ENCODE measurements around the gene ACBD6.

ACBD6 gene

DNA sequence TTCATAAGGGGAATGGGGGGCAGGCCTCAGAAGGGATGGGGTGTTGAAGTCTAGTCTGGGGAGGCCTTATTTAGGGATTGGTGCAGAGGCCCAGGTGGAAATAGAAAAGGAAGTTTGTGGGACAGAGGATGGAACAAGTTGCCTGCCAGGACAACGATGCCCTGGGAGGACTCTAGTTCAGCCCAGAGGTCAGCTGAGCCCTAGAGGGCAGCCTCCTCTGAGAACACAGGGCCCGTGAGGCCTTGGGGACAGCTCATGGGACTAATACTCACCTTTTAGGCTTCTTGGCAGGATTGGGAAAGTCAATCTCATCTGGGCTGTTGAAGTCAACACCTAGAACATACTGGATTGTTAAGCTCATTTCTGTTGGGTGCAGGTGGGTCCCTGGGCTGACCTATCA, 229.3 kb downstream of the ACBD6 start:
- Histone ChIP-seq H3K27ac (replicated peaks) (no peak overlapping the region), H3K4me3 (replicated peaks; ENCODE audit: insufficient read depth, low read length) (no peak overlapping the region), H3K27me3 (ENCODE audit: insufficient read depth, poor library complexity, severe bottlenecking) (no peaks in the 10 kb centered on the region)
- no peak for TF ChIP-seq REST (IDR thresholded peaks at IDR 0.05; ENCODE audit: insufficient replicate concordance, low read depth)
- no peak for TF ChIP-seq GABPA (IDR thresholded peaks at IDR 0.05; ENCODE audit: low read depth)
- TF ChIP-seq POLR2AphosphoS5 (IDR thresholded peaks at IDR 0.05; ENCODE audit: low read depth), result no peak
- no peak for TF ChIP-seq SPI1 (IDR thresholded peaks at IDR 0.05; ENCODE audit: borderline replicate concordance, low read depth)
- TF ChIP-seq, protein P1, sequence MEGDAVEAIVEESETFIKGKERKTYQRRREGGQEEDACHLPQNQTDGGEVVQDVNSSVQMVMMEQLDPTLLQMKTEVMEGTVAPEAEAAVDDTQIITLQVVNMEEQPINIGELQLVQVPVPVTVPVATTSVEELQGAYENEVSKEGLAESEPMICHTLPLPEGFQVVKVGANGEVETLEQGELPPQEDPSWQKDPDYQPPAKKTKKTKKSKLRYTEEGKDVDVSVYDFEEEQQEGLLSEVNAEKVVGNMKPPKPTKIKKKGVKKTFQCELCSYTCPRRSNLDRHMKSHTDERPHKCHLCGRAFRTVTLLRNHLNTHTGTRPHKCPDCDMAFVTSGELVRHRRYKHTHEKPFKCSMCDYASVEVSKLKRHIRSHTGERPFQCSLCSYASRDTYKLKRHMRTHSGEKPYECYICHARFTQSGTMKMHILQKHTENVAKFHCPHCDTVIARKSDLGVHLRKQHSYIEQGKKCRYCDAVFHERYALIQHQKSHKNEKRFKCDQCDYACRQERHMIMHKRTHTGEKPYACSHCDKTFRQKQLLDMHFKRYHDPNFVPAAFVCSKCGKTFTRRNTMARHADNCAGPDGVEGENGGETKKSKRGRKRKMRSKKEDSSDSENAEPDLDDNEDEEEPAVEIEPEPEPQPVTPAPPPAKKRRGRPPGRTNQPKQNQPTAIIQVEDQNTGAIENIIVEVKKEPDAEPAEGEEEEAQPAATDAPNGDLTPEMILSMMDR (IDR thresholded peaks at IDR 0.05; ENCODE audit: insufficient read depth, low read length), result no peak
- DNase-seq (ENCODE audit: low read depth in 1 of 2, low spot score in 1 of 2), result no peak

DNA sequence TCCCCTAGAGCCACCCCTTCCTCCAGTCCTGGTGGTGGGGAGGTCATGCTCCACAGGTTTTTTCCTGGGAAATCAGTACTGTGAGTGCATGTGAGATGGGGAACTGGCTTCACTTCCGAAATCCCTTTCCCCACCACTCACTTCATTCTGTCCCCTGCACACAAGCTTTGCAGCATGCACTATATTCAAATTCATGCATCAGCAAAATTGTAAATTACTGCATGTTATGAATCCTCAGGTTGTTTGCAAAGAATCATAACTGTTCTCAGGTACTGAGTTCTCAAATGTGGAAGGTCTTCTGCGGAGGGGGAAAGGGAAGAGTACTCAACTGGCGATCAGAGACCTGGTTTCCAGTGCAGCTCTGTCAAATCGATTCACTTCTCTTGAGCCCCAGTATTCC, 230.0 kb downstream of the ACBD6 start:
- no peaks in the 10 kb centered on the region for H3K27me3 ChIP-seq (ENCODE audit: insufficient read depth, poor library complexity, severe bottlenecking)
- DNase-seq (ENCODE audit: low read depth in 1 of 2, low spot score in 1 of 2), result no peak
- no peak overlapping the region for H3K4me3 ChIP-seq (replicated peaks; ENCODE audit: insufficient read depth, low read length)
- TF ChIP-seq SPI1 (IDR thresholded peaks at IDR 0.05; ENCODE audit: borderline replicate concordance, low read depth) (no peak), GABPA (IDR thresholded peaks at IDR 0.05; ENCODE audit: low read depth) (no peak), POLR2AphosphoS5 (IDR thresholded peaks at IDR 0.05; ENCODE audit: low read depth) (no peak), REST (IDR thresholded peaks at IDR 0.05; ENCODE audit: insufficient replicate concordance, low read depth) (no peak)
- TF ChIP-seq, protein P1 (IDR thresholded peaks at IDR 0.05; ENCODE audit: insufficient read depth, low read length), result no peak
- H3K27ac ChIP-seq (replicated peaks), result no peak overlapping the region

- TF ChIP-seq SPI1 (IDR thresholded peaks at IDR 0.05; ENCODE audit: borderline replicate concordance, low read depth), result no peak
- no peak for TF ChIP-seq POLR2AphosphoS5 (IDR thresholded peaks at IDR 0.05; ENCODE audit: low read depth)
- TF ChIP-seq GABPA (IDR thresholded peaks at IDR 0.05; ENCODE audit: low read depth), result no peak
- TF ChIP-seq REST (IDR thresholded peaks at IDR 0.05; ENCODE audit: insufficient replicate concordance, low read depth), result no peak
- TF ChIP-seq, protein P1 (IDR thresholded peaks at IDR 0.05; ENCODE audit: insufficient read depth, low read length), result no peak
- Histone ChIP-seq H3K27me3 (ENCODE audit: insufficient read depth, poor library complexity, severe bottlenecking) (no peaks in the 10 kb centered on the region), H3K4me3 (replicated peaks; ENCODE audit: insufficient read depth, low read length) (no peak overlapping the region), H3K27ac (replicated peaks) (no peak overlapping the region)
- no peak for DNase-seq (ENCODE audit: low read depth in 1 of 2, low spot score in 1 of 2)
Observed at GRCh38 chr1:180271272-180272255, 230.8 kb downstream of the ACBD6 start.
